Activated CD4-positive, alpha-beta T cell treated with anti-CD3 and anti-CD28 coated beads, Interleukin-2, amount 50 U/mL, for 1 hour (primary cell): ENCODE results near the gene CRLF1.

Experiments used
- DNase-seq: peaks from one replicate; pipeline ENCODE4 v3.0.0-alpha.2; 2020

Gene CRLF1, protein sequence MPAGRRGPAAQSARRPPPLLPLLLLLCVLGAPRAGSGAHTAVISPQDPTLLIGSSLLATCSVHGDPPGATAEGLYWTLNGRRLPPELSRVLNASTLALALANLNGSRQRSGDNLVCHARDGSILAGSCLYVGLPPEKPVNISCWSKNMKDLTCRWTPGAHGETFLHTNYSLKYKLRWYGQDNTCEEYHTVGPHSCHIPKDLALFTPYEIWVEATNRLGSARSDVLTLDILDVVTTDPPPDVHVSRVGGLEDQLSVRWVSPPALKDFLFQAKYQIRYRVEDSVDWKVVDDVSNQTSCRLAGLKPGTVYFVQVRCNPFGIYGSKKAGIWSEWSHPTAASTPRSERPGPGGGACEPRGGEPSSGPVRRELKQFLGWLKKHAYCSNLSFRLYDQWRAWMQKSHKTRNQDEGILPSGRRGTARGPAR

DNA sequence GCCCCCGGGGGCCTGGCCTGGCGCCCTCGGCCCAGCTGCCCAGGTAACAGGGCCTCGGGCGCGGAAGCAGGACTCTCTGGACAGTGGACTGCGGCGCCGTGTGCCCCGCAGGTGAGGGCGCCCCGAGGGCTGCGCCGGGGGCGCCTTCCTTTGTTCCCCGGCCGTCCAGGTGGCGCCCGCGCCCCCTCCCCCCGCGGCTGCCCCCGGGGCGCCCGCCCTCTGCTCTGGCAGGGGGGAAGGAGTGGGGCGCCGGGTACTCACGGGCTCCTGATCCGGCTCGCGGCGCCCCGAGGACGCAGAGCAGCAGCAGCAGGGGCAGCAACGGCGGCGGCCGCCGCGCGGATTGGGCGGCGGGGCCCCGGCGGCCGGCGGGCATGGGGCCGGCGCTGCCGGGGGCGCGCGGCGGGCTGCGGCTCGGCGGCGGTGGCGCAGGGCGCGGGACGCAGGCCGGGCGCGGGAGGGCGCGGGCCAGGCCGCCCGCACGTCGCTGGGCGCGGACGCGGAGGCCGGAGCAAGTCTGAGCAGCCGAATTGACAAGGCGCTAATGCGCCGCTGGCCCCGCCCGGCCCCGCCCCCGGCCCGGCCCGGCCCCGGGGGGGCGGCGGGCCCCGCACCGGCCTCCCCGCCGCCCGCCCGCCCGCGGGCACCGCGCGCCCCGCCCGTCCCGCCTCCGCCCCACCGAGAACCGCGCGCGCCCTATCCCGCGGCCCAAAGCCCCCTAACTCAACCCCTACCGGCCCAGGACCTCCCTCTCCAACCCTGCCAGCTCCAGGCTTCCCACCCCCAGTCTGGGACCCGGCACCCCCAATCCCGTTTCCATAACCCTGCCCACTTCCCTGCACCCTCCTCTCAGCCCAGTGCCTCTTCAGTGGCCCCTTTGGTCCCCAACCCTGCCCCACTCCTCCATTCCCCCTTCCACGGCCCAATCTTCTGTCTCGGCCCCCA is at the start of gene CRLF1:
TSS of gene CRLF1 (minus strand) at position 519 of the 945 bp plus-strand sequence. CDS start at position 376, 143 bp downstream.
- no peak for DNase-seq

DNA sequence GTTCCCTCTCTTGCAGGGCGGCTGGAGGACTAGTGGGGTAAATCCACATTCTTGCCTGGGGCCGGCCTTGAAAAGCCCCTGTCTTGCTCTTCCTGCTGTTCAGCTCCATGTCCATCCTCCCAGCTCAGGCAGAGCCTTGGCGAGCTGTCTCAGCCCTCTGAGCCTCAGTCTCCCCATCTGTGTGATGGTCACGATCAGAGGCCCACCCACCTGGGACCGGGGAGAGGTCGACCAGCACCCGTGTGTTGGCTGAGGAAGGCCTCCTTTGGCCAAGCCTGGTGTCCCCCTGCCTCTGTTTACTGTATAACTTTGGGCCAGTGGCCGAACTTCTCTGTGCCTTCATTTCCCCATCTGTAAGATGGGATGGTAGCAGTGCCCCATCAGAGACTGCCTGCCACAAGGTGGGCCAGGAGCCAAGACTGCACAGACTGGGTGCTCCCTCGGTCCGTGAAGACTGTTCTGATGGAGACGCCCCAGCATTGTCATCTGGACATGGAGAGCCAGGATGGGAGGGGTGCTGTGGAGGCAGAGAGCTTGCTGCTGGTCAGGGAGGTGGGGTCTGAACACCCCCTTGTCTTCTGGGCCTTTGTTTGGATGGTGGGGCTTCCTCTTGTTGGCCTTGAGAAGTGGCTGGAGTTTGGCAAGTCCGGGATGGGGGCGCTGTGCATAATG is 48.7 kb upstream of the CRLF1 start:
- DNase-seq = no peak

DNA sequence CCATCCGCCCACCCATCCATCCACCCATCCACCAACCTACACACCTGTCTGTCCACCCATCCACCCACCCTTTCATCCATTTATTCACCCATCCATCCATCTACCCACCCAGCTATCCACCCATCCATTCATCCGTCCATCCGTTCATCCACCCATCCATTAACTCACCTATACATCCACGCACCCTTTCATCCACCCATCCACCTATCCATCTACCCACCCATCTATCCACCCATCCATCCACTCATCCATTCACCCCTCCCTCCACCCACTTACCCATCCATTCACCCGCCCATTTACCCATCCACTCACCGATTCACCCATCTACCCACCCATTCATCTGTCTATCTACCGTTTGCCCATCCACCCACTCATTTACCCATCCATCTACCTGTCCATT is 47.9 kb upstream of the CRLF1 start:
- DNase-seq = no peak

DNA sequence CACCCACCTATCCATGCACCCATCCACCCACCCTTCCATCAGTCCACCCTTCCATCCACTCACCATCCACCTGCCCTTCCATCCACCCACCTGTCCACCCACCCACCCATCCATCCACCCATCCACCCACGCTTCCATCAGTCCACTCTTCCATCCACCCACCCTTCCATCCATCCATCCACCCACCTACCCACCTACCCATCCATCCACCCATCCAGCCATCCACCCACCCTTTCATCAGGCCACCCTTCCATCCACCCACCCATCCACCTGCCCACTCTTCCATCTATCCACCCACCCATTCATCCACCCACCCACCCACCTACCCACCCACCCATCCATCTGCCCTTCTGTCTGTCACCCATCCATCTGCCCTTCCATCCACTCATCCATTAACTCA is 47.3 kb upstream of the CRLF1 start:
- no peak for DNase-seq

DNA sequence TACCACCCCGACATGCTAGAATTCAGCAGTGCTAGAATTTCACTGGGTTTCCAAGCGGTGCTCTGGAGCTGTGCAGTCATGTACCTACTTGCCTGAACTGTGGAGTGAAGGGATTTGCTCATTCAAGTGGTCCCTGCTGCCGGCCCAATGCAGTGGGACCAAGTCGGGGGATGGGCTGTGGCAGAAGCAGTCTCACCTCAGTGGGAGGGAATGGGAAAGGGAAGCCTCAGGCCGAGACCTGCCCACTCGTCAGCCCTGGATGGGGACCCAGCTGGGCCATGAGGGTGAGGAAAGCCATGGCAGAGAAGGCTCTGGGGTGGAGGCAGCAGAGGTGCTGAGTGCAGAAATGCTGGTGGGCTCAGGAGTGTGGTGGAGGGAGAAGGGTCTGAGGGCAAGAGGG is 45.1 kb upstream of the CRLF1 start:
- no peak for DNase-seq

DNA sequence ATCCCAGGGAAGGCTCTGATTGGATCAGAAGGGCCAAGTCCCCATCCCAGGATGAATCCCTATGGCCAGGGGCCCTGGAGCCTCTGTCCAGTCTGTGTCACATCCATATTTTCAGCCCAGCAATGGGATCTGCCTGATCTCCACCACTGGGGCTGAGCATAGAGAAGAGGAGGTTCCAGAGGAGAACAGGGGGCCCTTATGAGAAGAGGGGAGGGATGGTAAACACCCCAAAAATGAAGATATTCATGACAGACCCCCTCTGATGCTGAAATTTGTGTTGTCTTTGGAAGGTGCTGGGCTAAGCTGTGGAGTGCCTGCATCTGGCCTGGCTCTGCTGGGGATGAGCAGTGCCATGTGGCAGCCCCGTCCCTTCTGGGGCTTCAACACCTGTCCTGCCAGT is 44.7 kb upstream of the CRLF1 start:
- DNase-seq = no peak

DNA sequence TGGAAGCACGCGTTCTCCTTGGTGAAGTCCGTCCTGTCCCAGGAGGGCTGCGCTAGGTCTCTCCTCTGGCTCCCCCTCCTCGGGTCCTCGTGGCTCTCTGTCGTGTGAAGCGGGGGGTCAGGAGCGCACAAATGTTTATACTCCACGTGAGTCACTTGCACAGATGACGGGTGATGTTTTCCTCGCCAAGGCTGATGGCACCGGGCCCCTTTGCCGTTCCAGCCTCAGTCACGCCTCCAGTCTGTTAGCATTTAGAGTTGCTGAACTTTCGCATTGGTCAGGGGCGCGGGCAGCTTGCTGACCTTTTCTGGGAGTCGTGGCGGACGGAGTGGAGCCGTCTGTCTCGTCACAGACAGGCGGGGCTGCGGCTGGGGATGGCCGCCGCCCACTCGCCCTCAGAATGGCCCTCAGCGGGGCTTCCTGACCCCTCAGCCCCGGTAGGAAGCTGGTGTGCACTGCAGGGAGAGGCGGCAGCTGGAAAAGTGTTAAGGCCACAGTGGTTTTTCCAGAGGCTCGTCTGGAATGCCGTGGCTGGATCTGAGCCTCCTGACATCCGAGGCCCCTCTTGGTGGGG is 44.0 kb upstream of the CRLF1 start:
- no peak for DNase-seq

DNA sequence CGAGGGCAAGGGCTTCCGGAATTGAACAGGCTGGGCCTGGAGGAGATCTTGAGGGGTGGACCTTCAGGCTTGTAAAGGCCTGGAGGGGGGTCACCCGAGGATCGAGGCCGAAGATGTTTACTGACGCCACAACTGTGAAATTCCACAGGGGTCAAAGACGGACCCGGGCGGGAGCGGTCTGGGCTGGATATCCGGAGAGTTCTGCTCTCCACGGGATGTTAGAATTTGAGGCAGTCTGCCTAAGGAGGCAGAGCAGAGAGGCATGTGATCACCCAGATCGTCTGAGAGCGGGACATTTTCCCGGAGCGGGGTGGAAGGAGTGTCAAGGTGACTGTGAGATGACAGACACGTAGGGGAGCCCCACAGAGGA is 43.4 kb upstream of the CRLF1 start:
- no peak for DNase-seq

DNA sequence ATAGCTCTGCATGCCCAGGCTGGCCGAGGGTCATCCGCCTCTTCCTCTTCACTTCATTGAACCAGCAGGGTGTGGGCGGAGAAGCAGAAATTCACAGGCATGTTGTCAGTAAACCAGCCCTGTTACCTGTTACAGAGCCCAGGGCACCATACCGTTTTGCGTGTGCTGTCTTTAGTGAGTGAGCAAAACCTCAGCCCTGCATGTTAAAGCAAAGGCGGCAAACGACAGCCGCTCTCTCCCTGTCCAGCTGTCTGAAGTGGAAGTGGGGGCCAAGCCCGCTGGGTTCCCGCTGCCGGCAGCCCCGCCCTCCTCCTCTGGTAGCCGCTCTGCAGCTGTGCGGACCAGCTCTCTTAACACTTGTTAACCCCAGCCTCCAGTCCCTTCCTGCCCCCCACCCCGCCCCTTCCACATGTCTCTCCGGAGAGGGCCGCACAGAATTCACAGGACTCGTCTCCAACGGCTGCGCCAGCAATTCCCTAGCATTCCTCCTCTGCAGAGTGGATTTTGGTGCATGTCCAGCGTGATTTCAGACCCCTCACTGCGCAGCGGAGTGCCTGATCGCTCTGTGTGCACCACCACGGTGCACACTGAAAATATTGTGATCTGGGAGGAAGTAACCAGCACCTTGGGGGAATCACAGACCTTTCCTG is 42.9 kb upstream of the CRLF1 start:
- no peak for DNase-seq

DNA sequence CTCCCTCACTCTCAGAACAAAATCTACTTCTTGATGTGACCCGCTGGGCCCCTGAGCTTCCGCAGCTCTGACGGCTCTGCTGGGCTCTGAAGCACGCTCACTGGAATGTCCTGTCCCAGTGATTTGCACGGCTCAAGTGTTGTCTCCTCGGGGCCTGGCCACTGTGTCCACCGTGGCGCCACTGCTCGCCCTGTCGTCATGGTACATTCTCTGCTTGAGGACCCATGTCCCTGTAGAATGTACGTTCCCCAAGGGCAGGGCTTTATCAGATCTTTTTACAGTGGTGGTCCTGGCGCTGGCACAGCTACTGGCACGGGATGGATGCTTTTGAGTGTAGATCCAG is 42.3 kb upstream of the CRLF1 start:
- DNase-seq = no peak

DNA sequence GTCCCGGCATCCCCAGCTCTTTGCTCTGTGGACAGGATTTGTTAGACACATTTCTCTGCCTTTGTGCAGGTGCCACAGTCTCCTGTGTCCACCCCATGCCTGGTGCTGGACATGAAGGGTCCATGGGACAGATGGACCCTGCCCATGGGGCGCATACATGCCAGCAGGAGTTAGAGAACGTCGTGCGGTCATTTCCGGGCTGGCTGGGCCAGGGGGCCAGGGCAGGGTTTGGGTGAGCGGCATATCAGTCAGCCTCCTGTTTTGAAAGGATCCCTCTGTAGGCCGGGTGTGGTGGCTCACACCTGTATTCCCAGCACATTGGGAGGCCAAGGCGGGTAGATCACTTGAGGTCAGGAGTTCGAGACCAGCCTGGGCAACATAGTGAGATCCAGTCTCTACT is 41.2 kb upstream of the CRLF1 start:
- DNase-seq = no peak

DNA sequence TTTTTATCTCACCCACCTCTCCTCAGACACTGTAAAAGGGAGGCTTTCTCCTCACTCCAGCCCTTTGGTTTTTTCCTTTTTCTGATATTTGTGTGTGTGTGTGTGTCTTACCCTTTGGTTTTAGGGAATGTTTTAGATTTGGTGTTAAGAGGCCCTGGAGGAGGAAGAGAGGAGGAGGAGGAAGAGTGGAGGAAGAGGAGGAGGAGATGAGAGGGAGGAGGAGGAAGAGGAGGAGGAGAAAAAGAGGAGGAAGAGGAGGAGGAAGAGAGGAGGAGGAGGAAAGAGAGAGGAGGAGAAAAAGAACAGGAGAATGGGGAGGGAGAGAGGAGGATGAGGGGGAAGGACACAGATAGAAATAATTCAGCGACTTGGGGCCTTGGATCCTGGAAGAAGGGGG is 40.8 kb upstream of the CRLF1 start:
- no peak for DNase-seq

DNA sequence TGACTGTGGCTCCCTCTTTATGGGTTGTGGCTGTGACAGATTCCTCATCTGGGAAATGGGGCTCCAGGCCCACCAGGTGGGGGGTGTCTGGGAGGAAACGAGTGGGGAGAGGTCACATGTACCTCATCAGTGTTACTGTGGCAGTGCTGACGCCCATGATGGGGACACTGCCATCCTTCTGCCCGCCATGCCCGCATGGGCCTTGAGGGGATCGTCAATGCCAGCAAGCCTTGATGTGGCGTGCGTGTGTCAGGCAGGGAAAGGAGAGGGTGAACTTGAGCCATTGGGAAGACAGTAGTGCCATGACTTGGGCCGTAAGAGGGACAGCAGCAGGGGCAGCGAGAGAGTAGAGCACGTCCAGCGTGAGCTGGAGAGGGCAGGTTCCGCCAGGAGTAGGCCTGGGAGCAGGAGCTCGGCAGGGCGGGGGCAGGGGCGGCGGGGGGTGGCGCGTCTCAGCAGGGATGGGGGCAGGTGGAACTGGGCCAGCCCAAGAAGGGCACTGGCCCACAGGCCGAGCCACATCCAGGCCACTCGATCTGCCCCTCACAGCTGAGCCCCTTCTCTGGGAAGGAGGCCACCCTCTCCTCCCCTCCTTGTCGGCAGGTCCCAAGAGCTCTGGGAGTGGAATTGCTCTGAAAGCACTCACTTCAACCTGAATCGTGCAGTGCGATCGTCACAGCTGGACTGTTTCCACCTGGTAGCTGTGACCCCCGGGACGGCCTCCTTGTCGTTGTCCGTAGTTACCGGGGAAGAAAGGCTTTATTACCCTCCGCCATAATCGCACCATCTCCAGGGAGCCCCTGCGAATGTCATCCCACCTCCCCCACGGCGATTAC is 40.2 kb upstream of the CRLF1 start:
- DNase-seq = no peak

DNA sequence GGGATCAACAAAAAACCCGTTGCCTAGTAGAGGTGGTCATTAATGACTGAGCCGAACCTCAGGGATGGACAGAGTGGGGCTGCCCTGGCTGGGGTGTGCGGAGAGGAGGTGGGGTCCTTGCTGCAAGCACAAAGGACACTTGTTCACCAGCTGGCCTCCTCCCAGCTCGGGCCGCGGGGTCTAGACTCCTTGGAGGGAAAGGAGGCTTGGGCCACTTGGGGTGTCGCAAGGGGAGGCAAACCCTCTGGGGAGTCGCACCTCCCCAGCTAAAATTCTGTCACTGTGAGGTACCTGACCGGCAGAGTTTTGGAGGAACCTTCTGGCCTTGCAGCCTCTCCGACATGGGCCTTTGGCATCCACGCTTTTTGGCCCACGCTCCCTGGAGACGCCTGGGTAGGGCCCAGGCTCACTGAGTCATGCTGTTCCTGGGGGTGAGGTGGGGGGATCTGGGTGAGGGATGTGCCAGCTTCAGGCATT is 38.5 kb upstream of the CRLF1 start:
- no peak for DNase-seq

DNA sequence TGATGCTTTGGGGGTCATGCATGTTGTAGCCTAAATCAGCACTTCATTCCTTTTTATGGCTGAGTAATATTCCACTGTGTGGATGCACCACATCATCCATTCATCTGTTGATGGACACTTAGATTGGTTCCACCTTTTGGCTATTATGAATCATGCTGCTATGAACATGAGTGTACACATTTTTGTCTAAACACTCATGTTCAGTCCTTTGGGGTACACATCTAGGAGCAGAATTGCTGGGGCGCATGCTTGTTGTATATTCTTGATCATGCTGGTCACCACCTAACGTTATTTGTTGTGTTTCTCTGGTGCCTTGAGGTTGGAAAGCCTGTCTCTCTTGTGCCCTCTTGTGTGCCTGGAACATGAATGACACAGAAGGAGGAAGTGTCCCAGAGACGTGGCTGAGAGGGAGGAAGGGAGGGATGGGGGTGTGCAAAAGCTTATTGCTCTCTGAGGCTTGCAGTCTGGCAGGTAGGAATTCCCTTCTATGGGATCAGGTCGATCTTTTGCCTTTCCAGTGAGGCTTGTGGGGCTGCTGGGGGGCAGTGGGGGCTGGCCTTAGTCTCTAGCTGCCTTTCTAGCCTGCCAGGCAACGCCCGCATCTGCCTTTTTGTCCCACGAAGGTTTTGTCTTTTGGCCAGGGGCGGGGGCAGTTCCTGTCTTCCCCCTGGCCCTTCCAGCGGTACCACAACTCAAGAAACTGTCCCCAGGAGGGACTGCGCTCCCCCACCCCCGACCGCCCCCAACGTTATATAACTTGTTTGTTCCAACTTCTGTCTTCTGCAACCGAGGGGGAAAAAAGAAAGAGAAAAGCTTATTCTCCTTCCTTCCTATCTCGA is 37.8 kb upstream of the CRLF1 start:
- DNase-seq = no peak

DNA sequence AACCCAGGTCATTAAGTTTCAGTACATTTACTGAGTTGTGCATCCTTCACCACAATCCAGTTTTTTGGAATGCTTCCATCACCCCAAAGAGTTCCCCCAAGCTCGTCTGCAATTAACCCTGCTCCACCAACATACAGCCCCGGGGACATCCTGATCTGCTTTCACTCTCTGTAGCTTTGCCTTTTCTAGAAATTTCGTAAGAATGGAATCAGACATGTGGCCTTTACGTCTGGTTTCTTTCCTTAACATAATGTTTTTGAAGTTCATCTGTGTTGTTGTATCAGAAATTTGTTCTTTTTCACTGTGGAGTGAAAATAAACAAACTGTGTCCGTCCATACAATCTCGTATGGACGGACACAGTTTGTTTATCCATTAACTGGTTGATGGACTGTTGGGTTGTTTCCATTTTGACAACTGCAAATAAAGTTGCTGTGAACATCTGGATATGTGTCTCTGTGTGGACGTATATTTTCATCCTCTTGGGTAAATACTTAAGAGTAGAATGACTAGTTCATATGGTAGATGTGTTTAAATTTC is 33.2 kb upstream of the CRLF1 start:
- no peak for DNase-seq

DNA sequence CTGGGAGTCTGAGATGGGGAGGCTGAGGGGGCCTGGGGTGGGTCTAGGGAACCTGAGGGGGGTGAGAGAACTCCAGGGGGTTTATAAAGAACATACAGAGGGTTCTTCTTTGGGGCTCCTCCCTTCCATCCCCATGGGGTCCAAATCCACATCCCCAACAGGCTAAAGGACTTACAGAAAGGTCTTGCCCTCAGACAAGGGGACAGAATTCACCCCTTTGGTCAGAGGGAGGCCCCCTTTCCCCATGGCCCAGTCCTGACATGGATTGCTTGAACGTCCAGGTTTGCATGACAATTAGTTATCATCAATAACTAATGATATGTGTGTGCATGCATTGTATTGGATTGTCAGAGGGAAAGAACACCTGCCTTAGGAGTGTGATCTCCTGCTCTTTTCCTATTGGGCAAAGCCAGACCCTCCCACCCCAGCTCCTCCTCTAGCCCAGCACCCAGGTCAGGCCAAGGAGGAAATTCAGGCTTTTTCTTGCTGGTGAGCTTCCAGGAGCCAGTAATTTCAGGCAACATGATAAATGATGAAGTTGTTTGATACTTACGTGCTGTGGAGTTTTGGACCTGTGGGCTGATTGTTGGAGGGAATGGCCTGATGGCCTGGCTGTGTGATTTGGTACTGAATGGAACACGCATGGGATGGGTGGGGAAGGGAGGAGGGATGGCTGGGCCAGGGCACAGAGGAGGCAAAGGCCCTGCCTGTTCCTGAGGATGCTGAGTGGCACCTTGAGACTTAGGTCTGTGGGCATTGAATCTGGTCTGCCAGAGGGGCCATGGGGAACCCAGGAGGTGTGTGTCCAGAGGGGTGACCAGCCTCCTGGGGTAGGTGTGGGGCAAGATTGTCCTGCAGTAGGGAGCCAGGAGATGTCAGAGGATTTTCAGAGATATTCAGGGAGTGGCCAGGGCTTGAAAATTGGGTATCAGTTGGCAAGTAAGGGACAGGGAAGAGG is 31.4 kb upstream of the CRLF1 start:
- no peak for DNase-seq

DNA sequence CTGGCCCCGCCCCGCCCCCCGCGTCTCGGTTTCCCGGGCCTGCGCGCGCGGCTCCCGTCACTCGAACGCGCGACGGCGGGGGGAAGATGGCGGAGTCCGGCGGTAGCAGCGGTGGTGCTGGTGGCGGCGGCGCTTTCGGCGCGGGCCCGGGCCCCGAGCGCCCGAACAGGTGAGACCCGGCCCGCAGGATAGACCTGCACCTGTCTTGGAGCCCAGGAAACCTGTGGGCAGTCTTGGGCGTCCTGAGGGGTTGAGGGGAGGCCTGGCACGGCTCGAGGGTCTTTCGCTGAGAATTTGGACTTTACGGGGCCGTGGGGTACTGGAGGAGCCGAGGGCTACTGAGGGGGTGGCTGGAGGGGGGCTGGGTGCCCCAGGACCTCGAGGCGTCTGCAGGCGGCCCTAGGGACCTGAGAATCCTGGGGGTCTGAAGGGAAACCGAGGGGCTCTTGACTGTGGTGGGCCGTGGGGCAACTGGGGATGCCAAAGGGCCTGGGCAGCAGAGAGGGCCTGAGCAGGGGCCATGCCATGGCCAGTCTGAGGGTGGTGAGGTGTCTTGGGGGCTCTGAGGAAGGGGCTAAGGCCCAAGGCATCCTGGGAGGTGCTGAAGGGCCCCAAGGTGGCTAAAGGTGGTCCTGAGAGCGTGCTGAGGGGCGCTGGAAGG is 30.5 kb upstream of the CRLF1 start, which contains the start of gene KLHL26:
TSS of gene KLHL26 (plus strand) at position 60 of the 661 bp plus-strand sequence. CDS start at position 87, 27 bp downstream.
- no peak for DNase-seq
